A549 (cell line): Measurements from ENCODE around the gene CABP2.

ENCODE experiments used
- CBX2 ChIP-seq: fragments of 200-600 bp; sonication (generic); IDR thresholded peaks from 2 replicates; pipeline ENCODE4 v1.6.1; 2016; ENCODE audit warnings: low read depth, mild to moderate bottlenecking, borderline replicate concordance
- CEBPB ChIP-seq, 2 experiments: fragments of >200 bp in 1 of 2; sonication (Bioruptor Twin) in 1 of 2; formaldehyde crosslinking in 1 of 2; IDR thresholded peaks; 2 replicates each; pipeline ENCODE4 v1.6.1; 2012 to 2016
- CHD4 ChIP-seq: fragments of 200-600 bp; sonication (generic); IDR thresholded peaks from 2 replicates; pipeline ENCODE4 v1.6.1; 2016; ENCODE audit warnings: antibody characterized with exemption, mild to moderate bottlenecking, borderline replicate concordance
- CTCF ChIP-seq: fragments of >200 bp; sonication (Bioruptor Twin); formaldehyde crosslinking; IDR thresholded peaks from 3 replicates; pipeline ENCODE4 v1.5.1; 2016
- EP300 ChIP-seq, 2 experiments: fragments of >200 bp; sonication (Bioruptor Twin); formaldehyde crosslinking; IDR thresholded peaks; 2 replicates in 1 of 2; 3 replicates in 1 of 2; pipeline ENCODE4 v1.6.1; 2016 to 2017
- HOXA7 ChIP-seq: fragments of 250-450 bp; sonication (Bioruptor Pico); IDR thresholded peaks from 2 replicates; pipeline ENCODE4 v1.5.0; 2020; ENCODE audit warnings: mild to moderate bottlenecking, moderate library complexity
- MAFK ChIP-seq: fragments of 450-650 bp; IDR thresholded peaks from 2 replicates; pipeline ENCODE4 v1.6.1; 2014; ENCODE audit not compliant: partially characterized antibody
- MAX ChIP-seq: IDR thresholded peaks from 2 replicates; pipeline ENCODE4 v1.6.1; 2012
- POLR2A ChIP-seq: IDR thresholded peaks from 2 replicates; pipeline ENCODE4 v1.6.1; 2012; ENCODE audit warnings: mild to moderate bottlenecking, low read length
- RAD21 ChIP-seq, 2 experiments: fragments of >200 bp in 1 of 2; sonication (Bioruptor Twin) in 1 of 2; formaldehyde crosslinking in 1 of 2; IDR thresholded peaks in 1 of 2; conservative IDR thresholded peaks in 1 of 2; 2 replicates in 1 of 2; 3 replicates in 1 of 2; pipeline ENCODE4 v1.6.1; 2012 to 2018; ENCODE audit warnings: inconsistent platforms in 1 of 2
- RCOR1 ChIP-seq: fragments of 150-350 bp; IDR thresholded peaks from 2 replicates; pipeline ENCODE4 v1.6.1; 2014; ENCODE audit warnings: antibody characterized with exemption, low read length, low read depth
- REST ChIP-seq: fragments of 200-600 bp; sonication (generic); IDR thresholded peaks from 2 replicates; pipeline ENCODE4 v1.6.1; 2016; ENCODE audit warnings: antibody characterized with exemption, mild to moderate bottlenecking, moderate library complexity
- ZSCAN20 ChIP-seq: fragments of 250-450 bp; sonication (Bioruptor Pico); IDR thresholded peaks from 2 replicates; pipeline ENCODE4 v1.8.0; 2022; ENCODE audit warnings: mild to moderate bottlenecking, moderate library complexity

DNA sequence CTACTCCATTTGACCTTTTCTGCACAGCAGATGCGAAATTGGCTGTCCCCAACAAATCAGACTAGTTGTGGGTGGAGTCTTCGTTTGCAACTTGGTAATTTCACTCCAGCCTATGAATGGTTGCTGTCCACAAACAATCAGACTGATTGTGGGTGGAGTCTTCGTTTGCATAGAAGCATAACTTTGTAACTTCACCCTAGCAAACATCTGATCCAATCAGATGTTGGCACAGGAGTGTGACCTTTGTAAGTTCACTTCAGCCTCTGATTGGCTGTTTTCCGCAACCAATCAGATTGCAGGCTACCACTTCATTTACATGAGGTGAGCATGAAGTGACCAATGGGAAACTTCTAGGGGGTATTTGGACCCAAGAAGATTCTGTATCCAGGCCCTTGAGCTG is 16.3 kb upstream of the CABP2 start:
- TF ChIP-seq CTCF (no peak), POLR2A (no peak), HOXA7 (no peak), RAD21 (conservative IDR thresholded peaks at IDR 0.05 in 1 of 2, IDR thresholded peaks at IDR 0.05 in 1 of 2) (no peak), RCOR1 (no peak), MAX (no peak), EP300 (IDR thresholded peaks at IDR 0.05) (no peak), REST (no peak), ZSCAN20 (no peak), MAFK (no peak), CBX2 (no peak), CHD4 (no peak), CEBPB (IDR thresholded peaks at IDR 0.05) (no peak)
